GM18519 (cell line): ENCODE data around the gene NCAM2.

ENCODE experiments used
- ATAC-seq: cut with Tn5 transposase; IDR thresholded peaks from one replicate; pipeline ENCODE4 v1.9.1; 2021; ENCODE audit warnings: mild to moderate bottlenecking, moderate library complexity; ENCODE audit not compliant: unreplicated experiment, low FRiP score

NCAM2 gene

GRCh38 chr21:20997636-20998455 lies at the start of gene NCAM2:
NCAM2 (plus strand) TSS chr21:20998409.
- no peak for ATAC-seq

- ATAC-seq: no peak
These were observed 48.3 kb upstream of the NCAM2 start for GRCh38 chr21:20949884-20950283.

GRCh38 chr21:20965816-20966215 lies 32.4 kb upstream of the NCAM2 start:
- no peak for ATAC-seq

GRCh38 chr21:20968391-20968790 lies 29.8 kb upstream of the NCAM2 start:
- no peak for ATAC-seq

GRCh38 chr21:20970691-20971090 lies 27.5 kb upstream of the NCAM2 start:
- no peak for ATAC-seq

GRCh38 chr21:20971296-20971921 lies 26.8 kb upstream of the NCAM2 start:
- no peak for ATAC-seq

- ATAC-seq: no peak
These were observed 3.4 kb upstream of the NCAM2 start for GRCh38 chr21:20994790-20995189.

GRCh38 chr21:20996421-20997310 lies 1.5 kb upstream of the NCAM2 start:
- ATAC-seq: no peak

- ATAC-seq: no peak
These were observed 936 bp upstream of the NCAM2 start for GRCh38 chr21:20997311-20997635.

GRCh38 chr21:20998456-20998789 lies 214 bp downstream of the NCAM2 start:
- no peak for ATAC-seq

- ATAC-seq: no peak
These were observed 677 bp downstream of the NCAM2 start for GRCh38 chr21:20998886-20999285.

GRCh38 chr21:20999659-21000058 lies 1.4 kb downstream of the NCAM2 start:
- ATAC-seq: no peak

GRCh38 chr21:21000591-21001175 lies 2.5 kb downstream of the NCAM2 start:
- ATAC-seq: no peak

GRCh38 chr21:21001591-21002100 lies 3.4 kb downstream of the NCAM2 start:
- no peak for ATAC-seq

GRCh38 chr21:21002153-21002552 lies 3.9 kb downstream of the NCAM2 start:
- no peak for ATAC-seq

GRCh38 chr21:21003701-21004100 lies 5.5 kb downstream of the NCAM2 start:
- ATAC-seq: no peak

GRCh38 chr21:21007606-21008005 lies 9.4 kb downstream of the NCAM2 start:
- no peak for ATAC-seq

GRCh38 chr21:21010228-21010627 lies 12.0 kb downstream of the NCAM2 start:
- ATAC-seq: no peak

GRCh38 chr21:21010698-21011097 lies 12.5 kb downstream of the NCAM2 start:
- no peak for ATAC-seq

GRCh38 chr21:21018821-21019220 lies 20.6 kb downstream of the NCAM2 start:
- ATAC-seq: no peak

GRCh38 chr21:21019681-21020080 lies 21.5 kb downstream of the NCAM2 start:
- ATAC-seq: no peak
